Naive thymus-derived CD4-positive, alpha-beta T cell (primary cell): Measurements from ENCODE around the gene UCP3. TPM values are rescaled to one million over a fixed set of nuclear protein-coding genes. Genes with fewer than 3 reads are reported as not detected.

Source experiments
- ATAC-seq: fragments of 150-1000 bp; cut with Tn5 transposase; 2 replicates; pipeline ENCODE4 v1.10.0; 2021; ENCODE audit warnings: mild to moderate bottlenecking, moderate library complexity
- CTCF ChIA-PET: fragments of 350-600 bp; sonication (Branson Sonifier 250); formaldehyde crosslinking; loops from one replicate; lab custom pipeline; 2021; ENCODE audit warnings: antibody characterized with exemption; lab: Charles Lee
- POLR2A ChIA-PET: fragments of 350-600 bp; sonication (Branson Sonifier 250); formaldehyde crosslinking; loops from one replicate; lab custom pipeline; 2021; ENCODE audit warnings: antibody characterized with exemption, inconsistent platforms; lab: Charles Lee
- DNase-seq, 9 donors: peaks; one replicate each; pipeline versions ENCODE4 v3.0.0 to v3.0.0-alpha.2; 2020 to 2022; ENCODE audit warnings: mixed read lengths in 1 of 9
- H3K27ac ChIP-seq: one replicate; pipeline ENCODE4 v1.7.0; 2013; ENCODE audit warnings: mild to moderate bottlenecking, low read depth, low read length, moderate library complexity
- H3K27me3 ChIP-seq, 2 donors: one replicate each; pipeline ENCODE4 v1.7.0; 2013; ENCODE audit warnings: low read length in 2 of 2, mild to moderate bottlenecking in 2 of 2, moderate library complexity in 2 of 2; ENCODE audit not compliant: control insufficient read depth in 2 of 2, insufficient read depth in 2 of 2
- H3K36me3 ChIP-seq, 3 experiments: 1 replicate in 2 of 3; 2 replicates in 1 of 3; pipeline ENCODE4 v1.7.0; 2013; ENCODE audit warnings: low read length in 3 of 3, mild to moderate bottlenecking in 3 of 3, moderate library complexity in 1 of 3; ENCODE audit not compliant: insufficient read depth in 3 of 3, control insufficient read depth in 2 of 3
- H3K4me1 ChIP-seq, 2 donors: one replicate each; pipeline ENCODE4 v1.7.0; 2013; ENCODE audit warnings: low read length in 2 of 2, mild to moderate bottlenecking in 2 of 2, moderate library complexity in 1 of 2; ENCODE audit not compliant: control insufficient read depth in 2 of 2, insufficient read depth in 2 of 2
- H3K4me3 ChIP-seq: 2 replicates; pipeline ENCODE4 v1.7.0; 2013; ENCODE audit warnings: mild to moderate bottlenecking, low read length
- H3K9me3 ChIP-seq, 3 experiments: 1 replicate in 2 of 3; 2 replicates in 1 of 3; pipeline ENCODE4 v1.7.0; 2013; ENCODE audit warnings: low read length in 3 of 3; ENCODE audit not compliant: control insufficient read depth in 2 of 3
- H3K27ac Mint-ChIP-seq, 9 donors: one replicate each; pipeline ENCODE4 v1.8.0; 2020 to 2022; ENCODE audit warnings: mixed read lengths in 9 of 9, mild to moderate bottlenecking in 8 of 9, moderate library complexity in 5 of 9, inconsistent platforms in 2 of 9
- H3K27me3 Mint-ChIP-seq, 5 donors: one replicate each; pipeline ENCODE4 v1.8.0; 2021 to 2022; ENCODE audit warnings: mixed read lengths in 5 of 5, mild to moderate bottlenecking in 1 of 5
- H3K36me3 Mint-ChIP-seq, 5 donors: one replicate each; pipeline ENCODE4 v1.8.0; 2020 to 2022; ENCODE audit warnings: mixed read lengths in 5 of 5, mild to moderate bottlenecking in 3 of 5, inconsistent platforms in 1 of 5
- H3K4me1 Mint-ChIP-seq, 7 donors: one replicate each; pipeline ENCODE4 v1.8.0; 2020 to 2022; ENCODE audit warnings: mixed read lengths in 7 of 7, mild to moderate bottlenecking in 3 of 7, inconsistent platforms in 1 of 7
- H3K4me3 Mint-ChIP-seq, 10 donors: one replicate each; pipeline ENCODE4 v1.8.0; 2020 to 2022; ENCODE audit warnings: mild to moderate bottlenecking in 10 of 10, mixed read lengths in 10 of 10, moderate library complexity in 6 of 10, inconsistent platforms in 2 of 10
- H3K9me3 Mint-ChIP-seq, 11 donors: one replicate each; pipeline ENCODE4 v1.8.0; 2020 to 2022; ENCODE audit warnings: mixed read lengths in 11 of 11, mild to moderate bottlenecking in 4 of 11, inconsistent platforms in 1 of 11, moderate library complexity in 1 of 11
- intact Hi-C, 2 donors: fragments of 100-400 bp; cut with micrococcal nuclease; formaldehyde crosslinking; loops; one replicate each; pipeline ENCODE4 v1.15.1; 2023
- polyA plus RNA-seq, 2 donors: library from polyadenylated mRNA; unstranded; fragments of 300-500 nt; fragmentation: Illumina TruSeq; gene quantifications; one replicate each; pipeline ENCODE4 v1.2.3, GENCODE V29; 2021
- total RNA-seq, 6 experiments: library from RNA in 5 of 6; stranded (reverse) in 5 of 6; gene quantifications; 1 replicate in 5 of 6; 2 replicates in 1 of 6; pipeline ENCODE4 v1.2.3 and lab custom pipeline; 2021 to 2026

Gene UCP3
- total and polyA plus RNA-seq, 7 experiments from 2014 or later: 0.41 to 10.5 (median 6.1) TPM

DNA sequence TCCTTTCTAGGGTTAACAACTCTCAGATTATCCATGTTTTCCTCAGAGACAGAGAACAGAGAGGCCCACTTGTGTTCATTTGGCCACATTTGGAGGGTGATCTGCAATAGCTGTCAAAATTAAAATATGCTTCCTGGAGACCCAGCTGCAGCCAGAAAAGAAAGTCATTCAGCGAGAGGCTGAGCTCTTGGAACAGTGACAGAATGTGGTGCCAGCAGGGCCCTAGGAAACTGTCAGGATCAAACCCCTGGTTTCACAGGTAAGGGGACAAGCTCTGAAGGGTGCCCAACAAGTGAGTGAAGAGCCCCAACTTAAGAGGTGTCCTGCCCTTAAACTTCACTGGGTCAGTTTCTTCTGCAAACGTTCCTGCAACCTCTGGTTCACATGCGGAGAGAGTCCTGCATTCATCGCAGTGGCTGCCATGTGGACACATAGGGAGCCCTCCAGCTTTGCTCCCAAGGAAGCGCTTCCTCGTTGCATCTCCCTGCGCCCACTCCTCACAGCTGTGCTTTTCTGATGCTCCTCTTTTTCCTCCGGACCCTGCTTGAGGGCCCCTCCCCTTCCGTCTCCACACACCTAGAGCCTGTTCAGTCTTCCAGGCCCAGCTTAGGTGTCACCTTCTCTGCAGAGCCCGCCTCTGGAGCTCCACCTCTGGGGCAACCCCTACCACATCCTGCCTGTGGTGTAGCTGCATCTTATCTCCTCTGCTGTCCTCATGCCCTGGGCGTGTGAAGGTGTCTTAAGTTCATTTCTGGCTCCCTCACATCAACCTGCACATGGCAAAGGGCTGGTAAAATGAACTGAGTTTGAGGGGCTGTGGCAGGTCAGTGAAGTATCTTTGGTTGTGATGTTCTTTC lies 3.9 kb downstream of the UCP3 start:
- Mint-ChIP-seq H3K4me1 (peaks cover 48 to 85% (median 78%) of the 10 kb centered on the region in 7 donors), H3K27me3 (no peaks in the 10 kb centered on the region), H3K36me3 (peaks cover 5 to 31% (median 21%) of the 10 kb centered on the region in 5 donors), H3K4me3 (peak overlapping the region; percentile 74 to 91 (median 83)), H3K9me3 (no peaks in the 10 kb centered on the region), H3K27ac (peak overlapping the region; percentile 92 to 99 (median 96))
- Histone ChIP-seq H3K36me3 (peaks cover 0 to 11% (median 0%) of the 10 kb centered on the region in 3 experiments), H3K27ac (peak overlapping the region; percentile 75), H3K9me3 (no peaks in the 10 kb centered on the region), H3K27me3 (no peaks in the 10 kb centered on the region), H3K4me3 (peak overlapping the region; percentile 44), H3K4me1 (peaks cover 60 to 62% of the 10 kb centered on the region in 2 donors)
- ATAC-seq: peak; percentile 100
- peak; percentile 55 to 94 (median 91) for DNase-seq
- CTCF ChIA-PET: interaction anchor here (0.6 to 2.6 kb wide), 16 partner anchors 9 to 612 kb away, joined by 3 to 24 read pairs (median 4); partner anchors contain the start of gene UCP2
- POLR2A ChIA-PET: interaction anchor here (0.6 to 31.1 kb wide), 10 partner anchors 10 to 244 kb away, joined by 3 to 1403 read pairs (median 3); partner anchors contain the start of genes PPME1, RAB6A and UCP2
- intact Hi-C loops: loop anchor here (1.0 to 2.0 kb wide), 8 partner anchors 10 to 41 kb away; no protein-coding TSS in a partner anchor

DNA sequence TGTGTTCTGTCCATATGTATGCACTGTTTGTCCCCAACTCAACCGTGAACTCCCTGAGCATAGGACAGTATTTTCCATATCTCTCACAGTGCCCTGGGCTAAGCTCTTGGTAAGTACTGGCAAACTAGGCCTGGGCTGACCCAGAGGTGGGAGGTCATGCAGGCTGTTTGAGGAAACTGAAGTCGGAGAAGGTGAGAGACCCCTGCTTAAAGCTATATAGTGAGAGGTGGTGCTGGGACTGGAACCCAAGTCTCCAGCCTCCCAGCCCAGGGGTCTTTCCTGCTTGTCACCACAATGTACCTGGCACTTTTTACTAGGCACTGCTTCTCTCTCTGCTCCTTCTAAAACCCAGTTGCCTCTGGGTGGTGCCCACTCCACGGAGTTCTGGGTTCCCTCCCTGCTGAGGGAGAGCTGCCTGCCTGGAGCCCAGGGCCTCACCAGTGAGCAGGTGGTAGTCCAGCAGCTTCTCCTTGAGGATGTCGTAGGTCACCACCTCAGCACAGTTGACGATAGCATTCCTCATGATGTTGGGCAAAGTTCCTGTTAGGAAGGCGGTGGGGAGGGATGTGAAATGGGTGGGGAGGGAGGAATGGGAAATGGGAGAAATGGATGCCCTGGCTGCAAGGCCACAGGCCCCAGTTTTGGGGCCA lies 4.7 kb downstream of the UCP3 start:
- Histone ChIP-seq H3K27me3 (no peaks in the 10 kb centered on the region), H3K36me3 (peaks cover 0 to 11% (median 0%) of the 10 kb centered on the region in 3 experiments), H3K9me3 (no peaks in the 10 kb centered on the region), H3K4me1 (peaks cover 52 to 57% of the 10 kb centered on the region in 2 donors), H3K4me3 (no peak overlapping the region), H3K27ac (peak overlapping the region; percentile 75)
- ChIA-PET POLR2A (interaction anchor here (0.9 to 31.1 kb wide), 5 partner anchors 9 to 167 kb away, joined by 3 to 1403 read pairs (median 26); partner anchors contain the start of genes PPME1 and UCP2), CTCF (interaction anchor here (0.6 to 2.6 kb wide), 9 partner anchors 9 to 36 kb away, joined by 3 to 24 read pairs (median 5); partner anchors contain the start of gene UCP2)
- ATAC-seq (no peak), DNase-seq (no peak)
- Mint-ChIP-seq H3K36me3 (peaks cover 5 to 31% (median 27%) of the 10 kb centered on the region in 5 donors), H3K4me3 (peak overlapping the region; percentile 26 to 89 (median 68)), H3K27me3 (no peaks in the 10 kb centered on the region), H3K27ac (peak overlapping the region; percentile 92 to 99 (median 96)), H3K4me1 (peaks cover 47 to 87% (median 76%) of the 10 kb centered on the region in 7 donors), H3K9me3 (no peaks in the 10 kb centered on the region)
- intact Hi-C loops: loop anchor here (2.0 kb wide), 3 partner anchors 29 to 39 kb away; no protein-coding TSS in a partner anchor

DNA sequence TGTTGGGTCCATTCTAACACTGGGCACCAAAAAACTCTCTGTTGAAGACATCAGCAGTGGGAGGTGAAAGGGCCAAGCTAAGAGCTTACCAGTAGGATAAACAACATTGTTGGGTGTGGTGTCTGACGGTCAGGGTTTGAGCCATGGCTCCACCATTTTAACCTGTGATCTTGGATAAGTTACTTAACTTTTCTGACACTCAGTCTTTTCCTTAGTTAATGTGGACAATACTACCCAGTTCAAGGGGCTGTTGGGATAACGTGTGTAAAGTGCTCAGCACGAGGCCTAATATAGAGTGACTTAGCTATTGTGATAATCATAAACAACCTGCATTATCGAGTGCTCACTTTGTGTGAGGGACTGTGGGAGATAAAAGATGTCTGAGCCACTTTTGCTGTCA lies 6.1 kb downstream of the UCP3 start:
- ATAC-seq (no peak), DNase-seq (no peak)
- Histone ChIP-seq H3K27me3 (no peaks in the 10 kb centered on the region), H3K27ac (no peak overlapping the region), H3K36me3 (peaks cover 0 to 11% (median 0%) of the 10 kb centered on the region in 3 experiments), H3K4me1 (peaks cover 39 to 43% of the 10 kb centered on the region in 2 donors), H3K4me3 (no peak overlapping the region), H3K9me3 (no peaks in the 10 kb centered on the region)
- peaks cover 40 to 78% (median 66%) of the 10 kb centered on the region in 7 donors for H3K4me1 Mint-ChIP-seq
- ChIA-PET POLR2A (interaction anchor here (0.6 to 31.1 kb wide), 4 partner anchors 8 to 28 kb away, joined by 3 to 1403 read pairs (median 48); partner anchors contain the start of gene UCP2), CTCF (interaction anchor here (1.0 to 2.1 kb wide), 2 partner anchors 12 to 22 kb away, joined by 5 to 6 read pairs; no protein-coding TSS in a partner anchor)
- no peaks in the 10 kb centered on the region for H3K9me3 Mint-ChIP-seq
- intact Hi-C loops: no loop called here
- H3K36me3 Mint-ChIP-seq: peaks cover 5 to 31% (median 29%) of the 10 kb centered on the region in 5 donors
- H3K27ac Mint-ChIP-seq: peak overlapping the region; percentile 44 to 99 (median 96)
- no peaks in the 10 kb centered on the region for H3K27me3 Mint-ChIP-seq
- H3K4me3 Mint-ChIP-seq: peak overlapping the region in 2 of 10 donors; percentile 4 to 48

DNA sequence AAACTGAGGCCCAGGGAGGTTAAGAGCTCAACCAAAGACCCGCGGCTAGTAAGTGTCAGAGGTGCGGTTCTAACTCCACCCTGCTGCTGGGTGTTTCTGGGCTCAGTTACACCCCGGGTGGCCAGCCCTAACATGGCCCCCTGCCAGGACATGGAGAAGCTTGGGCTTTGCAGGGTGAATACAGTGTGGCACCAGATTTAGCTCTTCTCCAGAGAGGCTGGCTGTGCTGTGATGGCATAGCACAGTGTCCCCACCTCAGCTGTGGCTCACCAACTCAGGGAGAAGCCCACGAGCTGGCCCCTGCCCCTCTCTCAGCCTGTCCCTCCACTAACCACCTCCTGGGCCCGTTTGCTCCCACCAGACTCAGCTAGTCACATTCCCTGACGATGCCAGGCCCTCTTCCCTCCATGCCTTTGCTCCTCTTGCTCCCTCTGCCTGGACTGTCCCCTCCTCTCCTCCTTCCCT lies 7.0 kb downstream of the UCP3 start:
- no peaks in the 10 kb centered on the region for H3K9me3 ChIP-seq
- no peak for ATAC-seq
- peak overlapping the region in 7 of 9 donors; percentile 15 to 96 (median 48) for H3K27ac Mint-ChIP-seq

DNA sequence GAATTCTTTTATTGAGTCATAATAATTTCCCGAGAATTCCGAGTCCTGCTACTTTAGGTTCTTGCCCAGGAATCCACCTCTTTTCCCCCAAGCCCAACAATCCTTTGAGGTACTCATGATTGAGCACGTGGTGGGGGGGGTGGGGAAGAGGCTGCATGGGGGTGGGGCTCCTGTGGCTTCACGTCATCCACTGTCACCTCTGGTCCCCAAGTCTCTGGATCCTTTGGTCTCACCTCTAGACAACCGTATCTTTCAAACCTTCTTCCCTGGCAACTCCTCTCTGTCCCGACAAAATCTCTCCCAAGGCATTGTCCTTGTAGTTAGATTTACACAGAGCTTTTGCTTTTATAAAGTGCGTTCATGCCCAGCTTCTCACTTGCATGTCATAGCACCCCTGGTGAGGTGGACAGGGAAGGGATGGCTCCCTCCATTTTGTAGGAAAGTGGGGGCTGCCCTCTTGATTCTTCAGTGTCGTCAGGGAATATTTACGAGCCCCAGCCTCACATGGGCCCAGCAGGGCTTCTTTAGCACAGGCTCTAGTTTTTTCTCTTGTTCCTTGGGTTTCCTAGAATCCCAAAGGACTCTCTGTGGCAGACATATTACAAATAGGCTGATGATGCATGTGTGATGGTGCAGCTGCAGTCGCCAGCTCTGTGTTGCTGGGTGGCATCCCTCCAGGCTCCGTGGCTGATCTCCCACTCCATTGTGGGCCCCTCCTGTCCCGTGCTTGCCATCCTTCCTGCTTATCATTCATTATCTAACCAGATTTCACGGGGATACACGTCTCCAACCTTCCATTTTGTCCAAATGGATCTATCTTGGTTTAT lies 8.4 kb downstream of the UCP3 start:
- no peak overlapping the region for H3K27ac ChIP-seq
- peak overlapping the region in 4 of 9 donors; percentile 29 to 75 (median 51) for H3K27ac Mint-ChIP-seq
- peaks cover 48 to 80% (median 68%) of the 10 kb centered on the region in 7 donors for H3K4me1 Mint-ChIP-seq
- H3K4me3 ChIP-seq: no peak overlapping the region
- H3K9me3 Mint-ChIP-seq: peaks cover 0 to 2% (median 0%) of the 10 kb centered on the region in 11 donors
- ATAC-seq (no peak), DNase-seq (peak in 1 of 9 donors; percentile 18)
- H3K36me3 Mint-ChIP-seq: peaks cover 5 to 31% (median 27%) of the 10 kb centered on the region in 5 donors
- H3K9me3 ChIP-seq: no peaks in the 10 kb centered on the region
- ChIA-PET POLR2A (interaction anchor here (0.6 to 31.1 kb wide), 3 partner anchors 13 to 106 kb away, joined by 3 to 1403 read pairs (median 75); partner anchors contain the start of gene UCP2), CTCF (interaction anchor here (1.4 kb wide), 1 partner anchor 20 kb away, joined by 3 read pairs; no protein-coding TSS in a partner anchor)
- peaks cover 36 to 42% of the 10 kb centered on the region in 2 donors for H3K4me1 ChIP-seq
- intact Hi-C loops: no loop called here
- H3K36me3 ChIP-seq: peaks cover 0 to 11% (median 0%) of the 10 kb centered on the region in 3 experiments
- no peaks in the 10 kb centered on the region for H3K27me3 Mint-ChIP-seq
- H3K4me3 Mint-ChIP-seq: no peak overlapping the region
- H3K27me3 ChIP-seq: no peaks in the 10 kb centered on the region

More for the DNA sequence above, 7.0 kb downstream of the UCP3 start:
- H3K9me3 Mint-ChIP-seq: peaks cover 0 to 2% (median 0%) of the 10 kb centered on the region in 11 donors
- Histone ChIP-seq H3K4me3 (no peak overlapping the region), H3K4me1 (peaks cover 36 to 42% of the 10 kb centered on the region in 2 donors), H3K27ac (no peak overlapping the region), H3K36me3 (peaks cover 0 to 11% (median 0%) of the 10 kb centered on the region in 3 experiments), H3K27me3 (no peaks in the 10 kb centered on the region)
- POLR2A ChIA-PET: interaction anchor here (2.0 to 31.1 kb wide), 2 partner anchors 10 to 27 kb away, joined by 8 to 1403 read pairs; partner anchors contain the start of gene UCP2
- peaks cover 5 to 31% (median 29%) of the 10 kb centered on the region in 5 donors for H3K36me3 Mint-ChIP-seq
- H3K4me1 Mint-ChIP-seq: peaks cover 43 to 81% (median 67%) of the 10 kb centered on the region in 7 donors
- CTCF ChIA-PET: interaction anchor here (0.6 to 1.0 kb wide), 2 partner anchors 11 to 42 kb away, joined by 3 to 6 read pairs; no protein-coding TSS in a partner anchor
- peak in 1 of 9 donors; percentile 13 for DNase-seq
- intact Hi-C loops: no loop called here
- H3K27me3 Mint-ChIP-seq: no peaks in the 10 kb centered on the region
- H3K4me3 Mint-ChIP-seq: no peak overlapping the region
